ENCODE measurements around the gene CNTN4.

Gene CNTN4

GRCh38 chr3:2392981-2393380, 294.3 kb downstream of the CNTN4 start:
- TF ChIP-seq CTCF (IDR thresholded peaks at IDR 0.05; ENCODE audit: insufficient read depth, low read depth, low read length, missing control alignments), result no peak
- no peak for DNase-seq (ENCODE audit: low read depth)
- no peak overlapping the region for H3K4me3 ChIP-seq (ENCODE audit: low read length)

GRCh38 chr3:2415083-2415482, 316.4 kb downstream of the CNTN4 start:
- H3K4me3 ChIP-seq (ENCODE audit: low read length), result no peak overlapping the region
- DNase-seq (ENCODE audit: low read depth), result no peak
- TF ChIP-seq CTCF (IDR thresholded peaks at IDR 0.05; ENCODE audit: insufficient read depth, low read depth, low read length, missing control alignments), result no peak

- TF ChIP-seq CTCF (IDR thresholded peaks at IDR 0.05; ENCODE audit: insufficient read depth, low read depth, low read length, missing control alignments), result no peak
- no peak overlapping the region for H3K4me3 ChIP-seq (ENCODE audit: low read length)
- no peak for DNase-seq (ENCODE audit: low read depth)
Observed at GRCh38 chr3:2420919-2421318, 322.3 kb downstream of the CNTN4 start.

GRCh38 chr3:2423143-2423542, 324.5 kb downstream of the CNTN4 start:
- no peak overlapping the region for H3K4me3 ChIP-seq (ENCODE audit: low read length)
- DNase-seq (ENCODE audit: low read depth), result no peak
- TF ChIP-seq CTCF (IDR thresholded peaks at IDR 0.05; ENCODE audit: insufficient read depth, low read depth, low read length, missing control alignments), result no peak

- no peak overlapping the region for H3K4me3 ChIP-seq (ENCODE audit: low read length)
- TF ChIP-seq CTCF (IDR thresholded peaks at IDR 0.05; ENCODE audit: insufficient read depth, low read depth, low read length, missing control alignments), result no peak
- DNase-seq (ENCODE audit: low read depth), result no peak
Observed at GRCh38 chr3:2441558-2441957, 342.9 kb downstream of the CNTN4 start.

- H3K4me3 ChIP-seq (ENCODE audit: low read length), result no peak overlapping the region
- no peak for TF ChIP-seq CTCF (IDR thresholded peaks at IDR 0.05; ENCODE audit: insufficient read depth, low read depth, low read length, missing control alignments)
- DNase-seq (ENCODE audit: low read depth), result no peak
Observed at GRCh38 chr3:2446146-2446545, 347.5 kb downstream of the CNTN4 start.

- DNase-seq (ENCODE audit: low read depth), result no peak
- no peak for TF ChIP-seq CTCF (IDR thresholded peaks at IDR 0.05; ENCODE audit: insufficient read depth, low read depth, low read length, missing control alignments)
- H3K4me3 ChIP-seq (ENCODE audit: low read length), result no peak overlapping the region
Observed at GRCh38 chr3:2452249-2452648, 353.6 kb downstream of the CNTN4 start.

All from epithelial cell of esophagus (primary cell).